Measurements from ENCODE around the gene LCMT1.
"Not testable (repeated sequence)": the region's sequence is repeated elsewhere in the genome, so short reads cannot be mapped to it uniquely, and the experiment has no call there.

Gene LCMT1

DNA sequence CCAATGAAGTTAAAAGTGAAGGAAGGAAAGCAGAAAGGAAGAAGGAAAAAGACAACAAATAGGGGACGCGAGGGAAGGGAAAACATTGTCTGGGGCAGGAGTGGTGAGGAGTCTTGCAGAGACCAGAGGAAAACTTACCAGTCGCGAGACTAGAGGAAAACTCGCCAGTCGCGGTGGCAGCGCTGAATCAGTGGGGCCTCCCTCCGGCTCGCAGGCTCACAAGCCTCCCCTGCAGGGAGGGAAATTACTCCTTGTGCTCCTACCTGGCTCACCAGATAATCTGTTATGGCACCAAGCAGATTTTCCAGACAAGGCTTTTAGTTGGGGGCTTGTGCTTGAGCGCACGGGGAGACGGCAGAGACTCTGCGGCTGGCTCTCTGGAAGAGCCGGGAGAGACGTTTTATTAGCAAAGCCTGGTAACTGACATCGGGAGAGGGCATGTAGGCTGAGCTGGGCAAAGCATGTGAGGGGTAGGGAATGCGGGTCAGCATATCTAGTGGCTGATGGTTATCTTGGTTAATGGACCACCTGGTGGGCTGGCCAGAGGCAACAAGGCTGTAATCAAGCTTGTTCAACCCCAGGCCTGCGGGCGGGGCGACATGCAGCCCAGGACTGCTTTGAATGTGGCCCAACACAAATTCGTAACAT lies 37.1 kb downstream of the LCMT1 start:
- DNase-seq (ENCODE audit: low read depth) = no peak

DNA sequence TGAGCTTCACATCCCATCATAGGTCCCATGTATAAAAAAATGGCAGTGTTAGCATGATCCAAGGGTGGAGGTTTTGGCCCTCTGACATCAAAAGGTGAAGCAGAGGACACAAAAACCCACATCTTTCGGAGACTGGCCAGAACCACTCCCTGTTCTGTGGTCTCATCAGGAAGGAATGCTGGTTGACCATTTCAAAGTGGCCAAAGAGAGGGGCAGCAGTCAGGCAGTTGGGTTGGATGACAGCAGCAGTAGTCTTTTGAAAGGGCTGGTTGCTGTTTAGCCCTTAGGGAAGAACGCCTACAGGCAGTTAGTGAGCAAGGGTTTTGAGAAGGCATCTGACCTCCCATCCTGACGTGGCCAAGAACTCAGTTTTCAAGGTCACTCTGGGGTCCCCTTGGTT lies 40.5 kb downstream of the LCMT1 start:
- DNase-seq (ENCODE audit: low read depth) = peak; percentile 58

DNA sequence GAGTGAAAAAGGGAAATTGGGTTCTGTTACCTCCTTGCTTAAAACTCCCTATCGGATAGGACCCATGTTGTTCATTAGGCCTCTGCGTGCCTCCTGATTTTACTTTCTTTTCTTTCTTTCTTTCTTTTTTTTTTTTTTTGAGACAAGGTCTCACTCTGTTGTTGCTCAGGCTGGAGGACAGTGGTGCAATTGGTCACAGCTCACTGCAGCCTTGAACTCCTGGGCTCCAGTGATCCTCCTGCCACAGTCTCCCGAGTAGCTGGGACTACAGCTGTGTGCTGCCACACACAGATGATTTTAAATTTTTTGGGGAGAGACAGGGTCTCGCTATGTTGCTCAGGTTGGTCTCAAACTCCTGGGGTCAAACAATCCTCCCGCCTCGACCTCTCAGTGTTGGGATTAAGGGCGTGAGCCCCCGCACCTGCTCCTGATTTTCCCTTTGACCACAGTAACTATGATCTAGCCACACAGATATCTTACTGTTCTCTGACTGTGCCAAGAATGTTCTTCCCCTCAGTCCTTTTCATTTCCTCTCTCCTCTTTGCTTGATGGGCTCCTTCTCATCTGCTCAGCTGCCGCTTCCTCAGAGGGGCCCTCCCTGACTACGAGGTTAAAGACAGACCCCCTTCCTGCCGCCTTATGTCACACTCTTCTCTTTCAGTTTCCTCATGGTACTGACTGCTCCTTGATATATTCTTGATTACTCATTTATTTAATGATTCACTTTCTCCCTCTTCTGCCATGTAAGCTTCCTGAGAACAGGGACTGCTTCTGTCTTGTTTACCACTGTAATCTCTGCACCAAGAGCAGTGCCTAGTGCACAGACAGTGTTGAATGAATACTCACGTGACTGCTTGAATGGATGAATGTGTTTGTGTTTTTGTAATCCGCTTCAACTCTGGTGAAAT lies 44.3 kb downstream of the LCMT1 start:
- no peak for DNase-seq (ENCODE audit: low read depth)

DNA sequence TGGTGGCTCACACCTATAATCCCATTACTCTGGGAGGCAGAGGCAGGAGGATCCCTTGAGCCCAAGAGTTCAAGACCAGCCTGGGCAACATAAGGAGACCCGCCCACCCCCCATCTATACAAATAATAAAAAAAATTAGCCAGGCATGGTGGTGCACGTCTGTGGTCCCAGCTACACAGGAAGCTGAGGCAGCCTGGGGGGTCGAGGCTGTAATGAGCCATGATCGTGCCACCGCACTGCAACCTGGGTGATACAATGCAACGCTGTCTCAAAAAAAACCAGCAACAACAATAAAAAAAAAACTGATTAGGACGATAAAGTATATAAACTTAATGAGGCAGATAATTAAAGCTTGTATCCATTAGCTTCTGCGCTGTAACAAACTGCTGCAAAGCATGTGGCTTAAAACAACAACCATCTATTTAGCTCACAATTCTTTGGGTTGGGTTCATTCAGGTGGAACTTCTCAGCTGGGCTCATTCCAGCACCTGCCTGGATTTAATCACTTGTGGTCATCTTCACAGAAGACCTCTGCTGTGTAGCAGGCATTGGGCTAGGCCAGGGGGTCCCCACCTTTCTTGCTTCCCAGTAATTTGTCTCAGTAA lies 45.8 kb downstream of the LCMT1 start:
- DNase-seq (ENCODE audit: low read depth) = no peak

GRCh38 chr16:25158401-25158800 lies 46.9 kb downstream of the LCMT1 start:
- DNase-seq (ENCODE audit: low read depth) = no peak

DNA sequence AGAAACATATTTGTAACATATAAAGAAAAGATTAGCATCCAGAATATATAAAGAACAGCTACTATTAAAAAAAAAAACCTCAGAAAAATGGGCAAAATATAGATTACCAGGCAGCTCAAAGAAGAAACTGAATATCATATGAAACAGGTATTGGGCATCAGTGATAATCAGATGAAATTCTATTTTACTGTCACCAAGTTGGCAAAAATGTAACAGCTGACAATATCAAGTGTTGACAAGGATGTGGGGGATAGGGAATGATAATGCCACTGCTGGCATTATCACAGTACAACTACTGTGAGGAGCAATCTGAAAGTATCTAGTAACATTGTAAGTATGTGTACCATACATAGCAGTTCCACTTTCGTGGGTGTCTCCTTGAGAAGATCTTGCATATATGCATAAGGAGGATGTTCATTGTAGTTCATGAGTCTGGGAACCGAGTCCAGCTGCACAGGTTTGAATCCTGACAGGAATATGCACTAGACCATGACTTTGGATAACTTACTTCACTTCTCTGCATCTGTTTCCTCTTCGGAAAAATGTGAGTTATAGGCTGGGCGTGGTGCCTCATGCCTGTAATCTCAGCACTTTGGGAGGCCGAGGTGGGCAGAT lies 50.3 kb downstream of the LCMT1 start:
- no peak for DNase-seq (ENCODE audit: low read depth)

GRCh38 chr16:25163683-25164082 lies 52.1 kb downstream of the LCMT1 start:
- DNase-seq (ENCODE audit: low read depth) = no peak

DNA sequence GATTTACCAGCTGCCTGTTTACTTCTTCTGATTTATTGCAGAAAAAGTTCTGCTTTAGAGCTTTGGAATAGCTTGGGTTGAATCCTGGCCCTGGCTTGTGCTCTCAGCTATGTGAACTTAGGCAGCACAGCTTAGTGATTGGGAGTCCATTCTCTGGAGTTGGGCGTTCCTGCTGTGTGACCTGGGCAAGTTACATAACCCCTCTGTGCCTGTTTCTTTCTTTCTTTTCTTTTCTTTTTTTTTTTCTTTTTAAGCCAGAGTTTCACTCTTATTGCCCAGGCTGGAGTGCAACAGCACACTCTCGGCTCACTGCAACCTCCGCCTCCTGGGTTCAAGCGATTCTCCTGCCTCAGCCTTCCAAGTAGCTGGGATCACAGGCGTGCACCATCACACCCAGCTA lies 53.7 kb downstream of the LCMT1 start:
- DNase-seq (ENCODE audit: low read depth) = no peak

GRCh38 chr16:25167920-25168319 lies 56.4 kb downstream of the LCMT1 start:
- not testable (repeated sequence) for DNase-seq (ENCODE audit: low read depth)

GRCh38 chr16:25171390-25171789 lies 59.8 kb downstream of the LCMT1 start:
- no peak for DNase-seq (ENCODE audit: low read depth)

GRCh38 chr16:25172831-25173230 lies 61.3 kb downstream of the LCMT1 start:
- DNase-seq (ENCODE audit: low read depth) = no peak

GRCh38 chr16:25174285-25174684 lies 62.7 kb downstream of the LCMT1 start:
- DNase-seq (ENCODE audit: low read depth) = no peak

- DNase-seq (ENCODE audit: low read depth) = no peak
Observed at GRCh38 chr16:25176136-25176535, 64.6 kb downstream of the LCMT1 start.

- DNase-seq (ENCODE audit: low read depth) = no peak
Observed at GRCh38 chr16:25177512-25177830, 65.9 kb downstream of the LCMT1 start.

DNA sequence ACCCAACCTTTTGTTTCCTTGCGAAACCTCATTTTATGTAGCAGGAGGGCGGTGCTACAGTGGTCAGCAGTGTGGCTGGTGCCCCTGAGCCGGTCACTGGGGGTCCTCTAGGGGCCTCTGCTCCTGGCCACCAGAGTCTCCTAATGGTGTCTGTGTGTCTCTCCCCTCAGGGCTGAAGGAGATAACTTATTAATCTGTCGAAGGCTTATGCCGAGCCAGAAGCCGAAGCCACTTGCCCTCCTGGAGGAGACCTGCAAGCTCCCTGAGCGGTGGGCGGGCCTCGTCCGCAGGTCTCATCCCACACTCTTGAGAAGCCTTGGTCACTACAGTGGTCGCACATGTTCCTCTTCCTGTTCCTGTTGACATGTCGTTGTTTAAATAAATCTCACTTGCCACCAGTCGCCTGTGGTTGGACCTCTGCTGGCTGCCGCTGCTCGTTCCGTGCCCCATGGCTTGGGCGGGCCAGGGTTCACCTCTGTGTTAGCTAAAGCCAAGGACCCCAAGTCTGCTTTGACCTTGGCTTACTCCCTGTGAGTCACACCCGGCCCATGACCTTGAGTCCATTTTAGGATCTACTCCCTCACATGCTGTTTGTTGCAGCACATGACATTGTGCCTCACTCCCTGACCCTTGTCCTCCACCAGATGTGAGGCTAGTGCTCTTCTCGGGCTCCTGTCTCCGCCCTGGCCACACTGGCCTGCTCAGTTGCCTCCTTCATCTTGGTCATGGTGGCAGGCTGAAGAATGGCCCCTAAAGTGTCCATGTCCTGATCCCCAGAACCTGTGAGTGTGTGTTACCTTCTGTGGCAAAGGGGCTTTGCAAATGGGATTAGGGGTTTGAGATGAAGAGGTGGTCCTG lies 66.5 kb downstream of the LCMT1 start:
- DNase-seq (ENCODE audit: low read depth) = no peak

- DNase-seq (ENCODE audit: low read depth) = not testable (repeated sequence)
Observed at GRCh38 chr16:25181236-25181635, 69.7 kb downstream of the LCMT1 start.

GRCh38 chr16:25184771-25185170 lies 73.2 kb downstream of the LCMT1 start:
- DNase-seq (ENCODE audit: low read depth) = no peak

- DNase-seq (ENCODE audit: low read depth) = no peak
Observed at GRCh38 chr16:25187491-25187795, 75.9 kb downstream of the LCMT1 start.

- no peak for DNase-seq (ENCODE audit: low read depth)
Observed at GRCh38 chr16:25189305-25189704, 77.8 kb downstream of the LCMT1 start.

- no peak for DNase-seq (ENCODE audit: low read depth)
Observed at GRCh38 chr16:25192096-25192495, 80.6 kb downstream of the LCMT1 start.

- DNase-seq (ENCODE audit: low read depth) = no peak
Observed at GRCh38 chr16:25194273-25194878, 82.8 kb downstream of the LCMT1 start.

DNA sequence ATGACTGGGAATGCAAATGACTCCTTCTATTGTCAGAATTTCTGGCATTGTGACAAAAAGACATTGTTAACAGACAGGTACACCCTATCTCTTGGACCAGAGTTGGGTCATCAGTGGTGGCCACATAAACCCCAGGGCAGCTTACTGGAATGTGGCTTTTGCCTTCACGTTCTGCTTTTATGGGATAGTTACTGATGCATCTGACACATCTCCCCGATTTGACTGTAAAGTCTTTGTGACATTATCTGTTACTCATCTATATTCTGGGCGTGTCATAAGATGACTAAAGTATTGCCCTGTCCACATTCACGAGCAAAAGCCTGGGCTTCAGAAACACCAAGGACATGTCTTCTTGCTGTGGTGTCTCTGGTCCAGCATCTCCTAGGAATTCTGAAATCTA lies 86.5 kb downstream of the LCMT1 start:
- DNase-seq (ENCODE audit: low read depth) = no peak
